ENCODE data around the gene ERCC2. TPM values are rescaled to one million over a fixed set of nuclear protein-coding genes. Genes with fewer than 3 reads are reported as not detected.

Gene ERCC2
- total and polyA plus RNA-seq, 2 of the 8 experiments (the other 6 are each of a cell fraction or from before 2014, with no cell fraction given), result 107 to 117 TPM

DNA sequence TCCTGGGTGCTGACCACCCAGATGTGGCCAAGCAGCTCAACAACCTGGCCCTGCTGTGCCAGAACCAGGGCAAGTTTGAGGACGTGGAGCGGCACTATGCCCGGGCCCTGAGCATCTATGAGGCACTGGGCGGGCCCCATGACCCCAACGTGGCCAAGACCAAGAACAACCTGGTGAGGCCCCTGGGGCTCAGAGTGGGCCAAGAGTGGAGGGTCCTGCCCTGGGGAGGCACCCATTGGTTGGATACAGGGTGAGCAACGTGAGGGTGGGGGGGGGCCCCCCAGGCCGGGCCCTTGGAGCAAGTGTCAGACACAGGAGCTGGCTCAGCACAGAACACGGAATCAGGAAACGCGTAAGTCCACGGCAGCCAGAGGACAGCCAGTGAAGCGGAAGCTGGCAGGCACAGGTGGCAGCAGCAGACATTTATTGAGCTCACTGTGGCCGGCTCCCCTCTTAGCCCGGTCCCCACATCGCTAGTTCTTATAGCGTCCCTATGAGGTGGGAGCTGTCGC, 20.9 kb downstream of the ERCC2 start:
- ChIA-PET CTCF (ENCODE audit: partially characterized antibody) (interaction anchor here (0.5 to 1.3 kb wide), 6 partner anchors 8 to 322 kb away, joined by 3 to 4 read pairs (median 3); partner anchors contain the start of gene ERCC2), POLR2A (ENCODE audit: partially characterized antibody) (interaction anchor here (0.6 to 5.9 kb wide), 6 partner anchors 11 to 306 kb away, joined by 3 to 36 read pairs (median 5); partner anchors contain the start of gene ERCC2)
- 95% methylated on average over 17 of the region's 17 CpGs; no CpG with 5 or more reads in 1 of the 2 experiments for WGBS, 2 experiments (ENCODE audit: extremely low coverage in 1 of 2, insufficient coverage in 1 of 2, insufficient read length in 1 of 2, insufficient replicate concordance in 2 of 2, low coverage in 1 of 2, low lambda C conversion rate in 2 of 2, missing lambda C conversion rate in 1 of 2)
- Histone ChIP-seq H2BK12ac (ENCODE audit: low read depth, low read length) (no peak overlapping the region), H3K4me3 (ENCODE audit: extremely low read depth in 1 of 4, insufficient read depth in 2 of 4, low read depth in 3 of 4, low read length in 4 of 4) (no peak overlapping the region), H3K14ac (ENCODE audit: insufficient read length) (no peak overlapping the region), H3K36me3 (ENCODE audit: control insufficient read depth in 2 of 4, insufficient read depth in 4 of 4, low read length in 3 of 4) (peaks cover 18 to 45% (median 34%) of the 10 kb centered on the region in 4 experiments; a peak in 6 of 8 replicates), H3K23ac (ENCODE audit: insufficient read length) (no peak overlapping the region), H4K20me1 (replicated peaks in 1 of 2; ENCODE audit: control insufficient read depth in 1 of 2, insufficient read depth in 2 of 2, low read length in 2 of 2) (peaks cover 1 to 31% of the 10 kb centered on the region in 2 experiments), H3K9me3 (ENCODE audit: insufficient read depth in 2 of 2, low read depth in 1 of 2, low read length in 1 of 2) (no peaks in the 10 kb centered on the region), H2AK5ac (ENCODE audit: low read depth, low read length) (no peak overlapping the region), H4K5ac (ENCODE audit: insufficient read length, low read depth, low read length) (no peak overlapping the region), H3K23me2 (ENCODE audit: low read depth, low read length) (no peaks in the 10 kb centered on the region; the same call in 1 of the 2 replicates), H2BK15ac (ENCODE audit: low read length) (no peak overlapping the region), H2AFZ (ENCODE audit: low read length) (no peak overlapping the region), H4K91ac (replicated peaks; ENCODE audit: insufficient read length, low read length) (no peak overlapping the region), H3K79me1 (ENCODE audit: low read depth, low read length) (no peaks in the 10 kb centered on the region), H4K8ac (ENCODE audit: extremely low read depth, insufficient read depth, low read length) (no peak overlapping the region; the same call in 1 of the 2 replicates), H2BK5ac (ENCODE audit: low read depth, low read length) (no peak overlapping the region), H3K4me2 (ENCODE audit: insufficient read depth in 1 of 2, low read depth in 2 of 2, low read length in 2 of 2) (no peak overlapping the region), H3K27ac (ENCODE audit: low read depth, low read length) (no peak overlapping the region), H3K79me2 (ENCODE audit: control insufficient read depth in 1 of 2, insufficient read depth in 2 of 2, low read length in 2 of 2) (no peaks in the 10 kb centered on the region), H3K9ac (replicated peaks in 1 of 4; ENCODE audit: extremely low read depth in 1 of 4, low read depth in 3 of 4, low read length in 3 of 4) (no peak overlapping the region), H3K56ac (replicated peaks; ENCODE audit: insufficient read length, low read depth, low read length) (no peak overlapping the region), H3K27me3 (replicated peaks in 1 of 4; ENCODE audit: control insufficient read depth in 3 of 4, extremely low read depth in 1 of 4, insufficient read depth in 3 of 4, low read length in 3 of 4) (no peaks in the 10 kb centered on the region), H3K4ac (replicated peaks; ENCODE audit: insufficient read length, low read depth, low read length) (no peak overlapping the region), H3K4me1 (replicated peaks in 1 of 4; ENCODE audit: control insufficient read depth in 3 of 4, insufficient read depth in 4 of 4, low read length in 3 of 4) (peaks cover 0 to 9% (median 5%) of the 10 kb centered on the region in 4 experiments; a peak in 2 of 7 replicates), H2BK20ac (ENCODE audit: low read length) (no peak overlapping the region), H2BK120ac (replicated peaks; ENCODE audit: low read depth, low read length) (no peak overlapping the region), H3K18ac (ENCODE audit: extremely low read depth, low read length) (no peak overlapping the region)
- DNase-seq (ENCODE audit: low read depth in 1 of 2, low spot score in 2 of 2), result no peak
- no peak for TF ChIP-seq TBP (IDR thresholded peaks at IDR 0.05; ENCODE audit: low read depth, low read length)
- TF ChIP-seq RBBP5 (IDR thresholded peaks at IDR 0.05; ENCODE audit: borderline replicate concordance, low read depth, low read length), result no peak
- no peak for TF ChIP-seq SP2 (IDR thresholded peaks at IDR 0.05; ENCODE audit: low read length)
- no peak for TF ChIP-seq TAF1 (IDR thresholded peaks at IDR 0.05; ENCODE audit: low read depth, low read length)
- no peak for TF ChIP-seq KDM4A (IDR thresholded peaks at IDR 0.05; ENCODE audit: low read depth, low read length, severe bottlenecking)
- no peak for TF ChIP-seq SP4 (IDR thresholded peaks at IDR 0.05; ENCODE audit: low read length)
- no peak for TF ChIP-seq CEBPB (IDR thresholded peaks at IDR 0.05; ENCODE audit: low read depth, low read length)
- TF ChIP-seq RFX5 (IDR thresholded peaks at IDR 0.05; ENCODE audit: borderline replicate concordance, low read depth, low read length), result no peak
- TF ChIP-seq, protein P1, sequence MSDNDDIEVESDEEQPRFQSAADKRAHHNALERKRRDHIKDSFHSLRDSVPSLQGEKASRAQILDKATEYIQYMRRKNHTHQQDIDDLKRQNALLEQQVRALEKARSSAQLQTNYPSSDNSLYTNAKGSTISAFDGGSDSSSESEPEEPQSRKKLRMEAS (IDR thresholded peaks at IDR 0.05), result no peak
- FAIRE-seq, result no peak
